Muscle layer of duodenum (tissue), 2 donors: ENCODE measurements around the gene MYADM.
A peak's percentile ranks its signal among the peaks of the same experiment; 100 is the strongest.

Source experiments
- H3K27ac ChIP-seq: one replicate; pipeline ENCODE4 v1.7.0; 2013; ENCODE audit warnings: mild to moderate bottlenecking, low read length
- H3K27me3 ChIP-seq: one replicate; pipeline ENCODE4 v1.7.0; 2013; ENCODE audit warnings: low read depth, mild to moderate bottlenecking, control low read depth, low read length
- H3K36me3 ChIP-seq, 2 donors: one replicate each; pipeline ENCODE4 v1.7.0; 2013; ENCODE audit warnings: low read length in 2 of 2, control low read depth in 1 of 2, mild to moderate bottlenecking in 1 of 2; ENCODE audit not compliant: insufficient read depth in 2 of 2, control insufficient read depth in 1 of 2
- H3K4me1 ChIP-seq, 2 donors: one replicate each; pipeline ENCODE4 v1.7.0; 2013; ENCODE audit warnings: low read length in 2 of 2, mild to moderate bottlenecking in 2 of 2, control low read depth in 1 of 2, moderate library complexity in 1 of 2; ENCODE audit not compliant: insufficient read depth in 2 of 2, control insufficient read depth in 1 of 2
- H3K4me3 ChIP-seq, 2 donors: one replicate each; pipeline ENCODE4 v1.7.0; 2013; ENCODE audit warnings: low read length in 2 of 2, low read depth in 1 of 2, mild to moderate bottlenecking in 1 of 2
- H3K9me3 ChIP-seq, 2 donors: one replicate each; pipeline ENCODE4 v1.7.0; 2013; ENCODE audit warnings: low read length in 2 of 2, control low read depth in 1 of 2, mild to moderate bottlenecking in 1 of 2; ENCODE audit not compliant: control insufficient read depth in 1 of 2
- donor health status: healthy.

The MYADM gene

DNA sequence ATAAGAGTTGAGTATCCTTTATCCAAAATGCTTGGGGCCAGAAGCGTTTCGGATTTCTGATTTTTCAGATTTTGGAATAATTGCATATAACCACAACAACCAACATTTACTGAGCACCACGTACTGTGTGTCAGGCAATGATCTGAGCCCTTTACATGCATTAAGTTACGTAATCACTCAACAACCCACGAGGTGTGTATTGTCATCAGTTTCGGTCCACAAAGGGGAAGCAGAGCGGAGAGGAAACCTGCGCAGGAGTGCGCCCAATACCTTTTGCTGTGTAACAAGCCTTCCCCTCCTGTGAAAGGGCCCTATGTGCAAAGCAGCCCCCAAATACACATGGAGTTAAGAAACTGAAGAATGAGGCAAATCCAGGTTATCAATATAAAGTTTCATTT lies 22.8 kb upstream of the MYADM start:
- no peak overlapping the region for H3K4me3 ChIP-seq
- H3K9me3 ChIP-seq: no peaks in the 10 kb centered on the region
- no peaks in the 10 kb centered on the region for H3K36me3 ChIP-seq
- no peaks in the 10 kb centered on the region for H3K27me3 ChIP-seq
- peaks cover 0 to 10% of the 10 kb centered on the region in 2 donors for H3K4me1 ChIP-seq
- H3K27ac ChIP-seq: no peak overlapping the region

DNA sequence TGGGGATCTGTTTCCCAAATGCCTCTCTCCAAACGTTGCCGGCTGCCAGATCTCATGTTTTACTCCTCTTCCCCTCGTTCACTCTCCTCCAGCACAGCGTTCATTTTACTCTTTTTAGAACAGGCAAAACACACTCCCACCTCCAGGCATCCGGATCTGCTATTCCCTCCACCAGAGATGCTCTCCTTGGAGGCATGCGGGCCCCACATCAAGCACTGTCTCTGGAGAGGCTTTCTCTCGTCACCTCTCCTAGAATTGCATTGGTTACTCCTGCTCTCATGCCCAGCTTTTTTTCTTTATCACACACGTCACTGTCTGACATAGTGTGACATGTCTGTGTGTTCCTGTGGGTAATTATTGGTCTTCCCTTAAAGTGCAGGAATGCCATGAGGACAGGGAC lies 20.1 kb upstream of the MYADM start:
- no peak overlapping the region for H3K27ac ChIP-seq
- H3K9me3 ChIP-seq: no peaks in the 10 kb centered on the region
- no peaks in the 10 kb centered on the region for H3K36me3 ChIP-seq
- H3K4me3 ChIP-seq: no peak overlapping the region
- peaks cover 0 to 3% of the 10 kb centered on the region in 2 donors for H3K4me1 ChIP-seq
- H3K27me3 ChIP-seq: no peaks in the 10 kb centered on the region

DNA sequence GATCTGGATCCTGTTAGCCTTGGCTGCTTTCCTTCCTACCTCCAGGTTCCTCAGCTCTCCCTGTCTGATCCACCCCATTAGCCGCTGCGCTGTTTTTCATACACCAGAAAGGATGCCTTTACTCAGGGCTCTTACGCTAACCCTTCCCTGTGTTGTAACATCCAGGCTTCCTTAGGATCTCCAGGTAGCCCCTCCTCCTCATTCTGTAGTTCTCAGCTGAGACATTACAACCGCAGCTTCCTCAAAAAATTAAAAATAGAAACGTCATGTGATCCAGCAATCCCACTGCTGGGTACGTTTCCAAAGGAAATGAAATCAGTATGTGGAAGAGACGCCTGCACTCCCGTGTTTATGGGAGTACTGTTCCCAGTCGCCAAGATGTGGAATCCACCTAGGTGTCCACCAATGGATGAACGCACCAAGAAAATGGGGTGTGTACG lies 18.4 kb upstream of the MYADM start:
- no peaks in the 10 kb centered on the region for H3K36me3 ChIP-seq
- H3K4me1 ChIP-seq: peaks cover 0 to 3% of the 10 kb centered on the region in 2 donors
- H3K9me3 ChIP-seq: no peaks in the 10 kb centered on the region
- H3K27me3 ChIP-seq: no peaks in the 10 kb centered on the region
- H3K27ac ChIP-seq: no peak overlapping the region
- H3K4me3 ChIP-seq: no peak overlapping the region

DNA sequence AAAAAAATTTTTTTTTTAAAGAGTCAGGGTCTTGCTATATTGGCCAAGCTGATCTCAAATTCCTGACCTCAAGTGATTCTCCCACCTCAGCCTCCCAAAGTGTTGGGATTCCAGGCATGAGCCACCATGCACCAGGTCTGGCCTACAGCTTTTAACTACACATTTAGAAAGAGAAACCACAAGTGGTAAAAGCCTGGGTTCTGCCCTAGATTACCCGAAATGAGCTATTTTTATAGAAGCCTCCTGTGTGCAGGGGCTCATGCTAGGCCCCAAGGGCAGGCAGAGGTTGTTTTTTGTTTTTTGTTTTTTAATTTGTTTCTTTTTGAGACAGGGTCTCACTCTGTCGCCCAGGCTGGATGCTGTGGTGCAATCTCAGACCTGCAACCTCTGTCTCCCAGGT lies 14.0 kb upstream of the MYADM start:
- Histone ChIP-seq H3K4me3 (no peak overlapping the region), H3K36me3 (no peaks in the 10 kb centered on the region), H3K27me3 (no peaks in the 10 kb centered on the region), H3K27ac (no peak overlapping the region), H3K9me3 (no peaks in the 10 kb centered on the region), H3K4me1 (no peaks in the 10 kb centered on the region)

DNA sequence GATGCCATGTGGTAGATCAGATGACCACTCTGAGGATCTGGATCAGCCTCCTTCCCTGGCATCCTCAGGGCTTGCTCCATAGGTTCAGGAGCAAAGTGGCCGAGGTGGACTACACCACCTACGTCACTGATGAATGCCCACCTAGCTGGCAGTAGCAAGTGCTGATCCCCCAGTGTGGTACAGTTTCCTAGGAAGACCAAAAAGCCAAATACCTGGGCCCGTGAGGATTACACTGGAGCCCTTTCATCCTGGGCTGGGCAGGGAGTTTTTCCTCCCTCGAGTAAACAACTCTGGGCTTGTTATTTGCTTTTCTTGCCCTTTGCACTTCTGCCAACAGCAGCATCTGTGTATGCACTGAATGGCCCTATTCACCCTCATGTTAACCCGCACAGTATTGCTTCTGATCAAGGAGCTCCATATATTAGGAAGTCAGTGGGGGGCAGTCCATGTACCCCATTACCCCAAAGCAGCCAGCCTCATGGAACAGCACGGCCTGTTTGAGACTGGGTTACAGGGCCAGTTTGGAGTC lies 3.3 kb upstream of the MYADM start:
- Histone ChIP-seq H3K36me3 (peaks cover 0 to 15% of the 10 kb centered on the region in 2 donors), H3K27me3 (no peaks in the 10 kb centered on the region), H3K4me3 (no peak overlapping the region), H3K27ac (no peak overlapping the region), H3K4me1 (peaks cover 3 to 22% of the 10 kb centered on the region in 2 donors), H3K9me3 (no peaks in the 10 kb centered on the region)

DNA sequence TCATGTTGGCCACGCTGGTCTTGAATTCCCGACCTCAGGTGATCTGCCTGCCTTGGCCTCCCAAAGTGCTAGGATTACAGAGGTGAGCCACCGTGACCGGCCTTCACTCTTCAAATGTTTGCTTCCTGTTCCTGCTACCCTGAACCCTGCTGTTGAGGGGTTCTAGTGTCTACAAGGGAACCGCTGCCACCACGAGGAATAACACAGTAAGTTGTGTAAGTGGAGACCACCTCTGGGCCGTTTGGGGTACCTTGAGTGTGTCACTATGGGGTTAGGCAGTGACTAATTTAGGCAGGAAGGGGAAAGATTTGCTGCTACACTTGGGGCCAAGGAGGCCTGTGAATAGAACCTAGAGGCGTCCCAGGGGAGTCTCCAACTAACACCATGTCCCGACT lies 2.2 kb upstream of the MYADM start:
- Histone ChIP-seq H3K36me3 (peaks cover 0 to 15% of the 10 kb centered on the region in 2 donors), H3K27me3 (no peaks in the 10 kb centered on the region), H3K9me3 (no peaks in the 10 kb centered on the region), H3K4me1 (peaks cover 3 to 26% of the 10 kb centered on the region in 2 donors), H3K27ac (no peak overlapping the region), H3K4me3 (peak overlapping the region; percentile 60 to 96)

DNA sequence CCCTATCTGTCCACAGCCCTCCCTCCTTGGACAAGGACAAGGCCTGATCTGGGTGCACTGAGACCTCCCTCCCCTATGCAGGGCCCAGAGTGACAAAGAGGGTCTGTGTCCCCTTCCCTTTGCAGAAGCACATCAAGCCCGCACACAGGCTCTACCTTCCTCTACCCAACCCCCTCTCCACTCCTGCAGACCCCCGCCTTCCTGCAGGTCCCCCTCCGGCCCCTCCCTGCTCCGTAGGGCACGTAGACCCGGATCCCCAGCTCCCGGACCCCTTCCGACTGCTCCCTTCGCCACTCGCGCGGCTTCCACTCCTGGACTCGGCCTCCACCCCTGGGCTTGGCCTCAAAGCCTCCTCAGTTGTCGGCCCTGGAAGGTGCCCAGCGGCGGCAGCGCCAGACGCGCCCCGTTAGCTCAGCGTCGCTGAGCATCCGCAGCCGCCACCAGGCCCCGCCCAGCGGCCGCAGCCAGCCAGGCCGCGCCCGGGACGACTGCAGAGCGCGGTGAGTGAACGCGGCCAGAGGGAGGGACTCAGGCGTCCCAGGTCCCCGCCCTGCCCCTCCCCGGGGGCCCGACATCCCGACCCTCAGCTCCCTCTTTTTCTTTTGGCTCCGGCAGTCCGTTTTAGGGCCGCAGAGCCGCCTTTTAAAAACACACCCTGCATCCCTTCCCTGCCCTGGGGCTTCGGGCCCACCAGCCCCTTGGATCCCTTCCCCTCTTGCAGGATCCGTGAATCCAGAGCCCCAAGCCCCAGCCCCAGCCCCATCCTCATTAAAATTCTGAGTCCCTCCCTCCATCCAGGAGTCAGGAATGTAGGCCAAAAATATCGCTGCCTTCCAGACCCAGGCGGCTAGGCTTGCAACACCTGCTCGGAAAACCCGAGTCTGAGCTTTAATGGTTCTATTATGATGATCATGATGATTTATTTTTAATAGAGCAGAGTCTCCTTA lies 1.5 kb upstream of the MYADM start:
- peaks cover 5 to 33% of the 10 kb centered on the region in 2 donors for H3K4me1 ChIP-seq
- H3K4me3 ChIP-seq: peak overlapping the region; percentile 60 to 96
- peak overlapping the region; percentile 97 for H3K27ac ChIP-seq
- H3K9me3 ChIP-seq: no peaks in the 10 kb centered on the region
- H3K27me3 ChIP-seq: no peaks in the 10 kb centered on the region
- peaks cover 0 to 18% of the 10 kb centered on the region in 2 donors for H3K36me3 ChIP-seq

DNA sequence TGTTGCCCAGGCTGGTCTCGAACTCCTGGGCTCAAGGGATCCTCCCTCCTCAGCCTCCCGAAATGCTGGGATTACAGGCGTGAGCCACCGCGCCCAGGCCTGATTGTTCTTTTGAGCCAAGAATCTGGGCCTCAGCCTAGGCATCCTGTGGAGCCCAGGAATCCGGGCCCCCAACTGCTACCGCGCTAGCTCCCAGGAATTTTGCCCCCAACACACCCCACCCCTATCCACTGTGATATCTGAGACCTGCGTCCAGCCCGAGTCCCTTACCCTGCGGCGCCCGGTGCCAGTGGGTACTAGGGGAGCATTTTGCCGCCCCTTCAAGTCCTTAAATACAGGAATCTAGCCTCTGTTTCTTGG lies 838 bp upstream of the MYADM start:
- Histone ChIP-seq H3K4me3 (peak overlapping the region; percentile 60 to 96), H3K36me3 (peaks cover 0 to 21% of the 10 kb centered on the region in 2 donors), H3K27me3 (no peaks in the 10 kb centered on the region), H3K9me3 (no peaks in the 10 kb centered on the region), H3K27ac (peak overlapping the region; percentile 97), H3K4me1 (peaks cover 6 to 37% of the 10 kb centered on the region in 2 donors)

DNA sequence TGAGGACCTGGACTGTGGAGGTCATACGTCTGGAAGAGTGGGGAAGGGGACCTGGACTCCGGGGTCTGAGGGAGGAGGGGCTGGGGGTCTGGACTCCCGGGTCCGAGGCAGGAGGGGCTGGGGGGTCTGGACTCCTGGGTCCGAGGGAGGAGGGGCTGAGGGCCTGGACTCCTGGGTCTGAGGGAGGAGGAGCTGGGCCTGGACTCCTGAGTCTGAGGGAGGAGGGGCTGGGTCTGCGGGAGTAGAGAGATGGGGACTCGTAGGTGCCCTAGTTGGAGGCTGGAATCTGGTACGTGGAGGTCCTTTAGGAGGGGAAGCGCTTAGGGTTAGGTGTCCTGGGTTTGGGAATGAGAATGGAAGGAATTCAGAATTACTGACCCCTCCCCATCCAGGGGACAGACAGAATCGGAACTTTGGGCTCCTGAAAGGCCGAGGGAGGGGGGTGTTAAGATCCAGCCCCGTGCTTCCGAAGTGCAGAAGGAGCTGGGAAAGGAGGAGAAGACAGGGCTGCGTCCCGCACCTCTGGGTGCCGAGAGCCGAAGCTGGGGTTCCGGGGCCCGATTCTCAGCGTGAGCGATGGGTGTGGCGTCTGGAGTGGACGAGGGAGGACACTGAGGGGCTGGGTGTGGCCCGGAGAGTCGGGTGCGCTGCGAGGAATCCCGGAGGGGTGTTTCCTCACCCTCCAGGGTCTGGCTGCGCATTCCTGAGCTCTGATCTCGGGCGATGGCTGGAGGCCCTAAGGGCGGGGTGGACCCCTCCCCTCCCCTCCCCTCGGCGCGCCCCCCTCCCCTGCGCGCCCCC lies 608 bp downstream of the MYADM start:
- peaks cover 5 to 23% of the 10 kb centered on the region in 2 donors for H3K36me3 ChIP-seq
- H3K4me1 ChIP-seq: peaks cover 6 to 48% of the 10 kb centered on the region in 2 donors
- H3K4me3 ChIP-seq: peak overlapping the region; percentile 96 to 97
- no peaks in the 10 kb centered on the region for H3K9me3 ChIP-seq
- H3K27me3 ChIP-seq: no peaks in the 10 kb centered on the region
- peak overlapping the region; percentile 96 for H3K27ac ChIP-seq

DNA sequence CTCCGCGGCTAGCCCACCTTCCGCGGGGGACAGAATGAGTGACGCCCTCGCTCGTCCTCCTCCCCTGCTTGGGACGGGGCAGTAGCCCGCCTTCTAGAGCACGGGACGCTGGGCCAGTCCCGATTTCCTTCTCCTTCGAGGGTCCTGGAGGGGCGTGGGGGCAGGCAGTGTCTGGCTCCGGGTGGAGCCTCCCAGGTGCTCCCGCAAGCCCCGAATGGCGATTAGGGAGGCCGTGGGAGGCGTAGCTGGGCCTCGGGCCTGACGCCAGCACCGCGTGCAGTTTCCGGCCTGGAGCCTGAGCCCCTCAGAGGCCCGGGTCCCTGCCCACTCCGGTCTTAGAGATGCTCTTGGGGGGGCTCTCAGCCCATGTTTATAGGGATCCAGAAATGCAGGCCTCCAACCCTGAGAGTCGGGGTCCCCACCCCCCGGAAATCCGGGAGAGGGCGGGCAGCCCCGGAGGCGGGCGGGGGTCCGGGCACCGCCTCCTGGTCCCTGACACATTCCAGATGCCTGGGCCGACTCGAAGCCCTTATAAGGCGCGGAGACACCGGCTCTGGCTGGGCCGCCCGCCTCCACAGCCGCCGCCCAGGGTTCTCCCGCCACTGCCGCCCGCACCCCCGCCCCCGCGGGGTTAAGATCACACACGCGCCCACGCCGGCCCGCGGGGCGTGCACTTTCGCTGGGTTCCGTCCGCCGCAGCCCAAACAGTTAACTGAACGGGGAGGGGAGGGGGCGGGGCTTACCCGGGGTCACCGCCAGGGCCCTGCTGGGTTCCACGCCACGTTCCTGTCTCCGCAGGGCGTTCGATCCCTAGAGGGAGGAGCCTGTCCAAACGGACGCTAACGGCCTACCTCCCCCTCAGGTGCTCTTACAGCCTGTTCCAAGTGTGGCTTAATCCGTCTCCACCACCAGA lies 1.5 kb downstream of the MYADM start:
- no peaks in the 10 kb centered on the region for H3K9me3 ChIP-seq
- H3K36me3 ChIP-seq: peaks cover 14 to 32% of the 10 kb centered on the region in 2 donors
- no peaks in the 10 kb centered on the region for H3K27me3 ChIP-seq
- H3K4me3 ChIP-seq: peak overlapping the region; percentile 96 to 97
- H3K27ac ChIP-seq: peak overlapping the region; percentile 96
- H3K4me1 ChIP-seq: peaks cover 6 to 57% of the 10 kb centered on the region in 2 donors
